Suprapubic skin (tissue), 4 donors: Measurements from ENCODE around the gene UBE2D2.

Experiments
- POLR2A ChIP-seq, 2 donors: fragments of 450-650 bp; IDR thresholded peaks; one replicate each; pipeline ENCODE4 v1.6.1; 2017; ENCODE audit warnings: antibody characterized with exemption in 2 of 2, mild to moderate bottlenecking in 2 of 2, moderate library complexity in 2 of 2
- POLR2AphosphoS5 ChIP-seq, 3 donors: sonication (generic); formaldehyde crosslinking; IDR thresholded peaks; one replicate each; pipeline ENCODE4 v1.6.1; 2017; ENCODE audit warnings: antibody characterized with exemption in 3 of 3
- TF ChIP-seq, protein P1 (sequence below), 2 donors: fragments of 200-600 bp in 1 of 2; fragments of 450-650 bp in 1 of 2; sonication (generic) in 1 of 2; IDR thresholded peaks; one replicate each; pipeline ENCODE4 v1.5.1; 2016 to 2019; ENCODE audit warnings: antibody characterized with exemption in 2 of 2, mild to moderate bottlenecking in 1 of 2, moderate library complexity in 1 of 2

DNA sequence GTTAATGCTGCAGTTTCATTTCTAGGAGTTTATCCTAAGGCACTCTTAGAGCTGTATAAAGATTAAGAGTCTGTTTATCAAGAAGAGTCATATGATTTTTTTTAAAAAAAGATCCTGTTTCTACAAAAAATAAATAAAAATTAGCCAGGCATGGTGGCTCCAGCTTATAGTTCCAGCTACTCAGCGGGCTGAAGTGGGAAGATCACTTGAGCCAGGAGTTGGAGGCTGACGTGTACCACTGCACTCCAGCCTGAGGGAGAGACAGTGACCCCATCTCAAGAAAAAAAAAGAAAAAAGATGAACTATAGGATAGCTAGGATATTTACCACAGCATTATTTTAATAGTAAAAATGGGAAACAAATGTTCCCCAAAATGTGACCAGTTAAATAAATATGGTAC lies 3.3 kb upstream of the UBE2D2 start:
- TF ChIP-seq, protein P1, sequence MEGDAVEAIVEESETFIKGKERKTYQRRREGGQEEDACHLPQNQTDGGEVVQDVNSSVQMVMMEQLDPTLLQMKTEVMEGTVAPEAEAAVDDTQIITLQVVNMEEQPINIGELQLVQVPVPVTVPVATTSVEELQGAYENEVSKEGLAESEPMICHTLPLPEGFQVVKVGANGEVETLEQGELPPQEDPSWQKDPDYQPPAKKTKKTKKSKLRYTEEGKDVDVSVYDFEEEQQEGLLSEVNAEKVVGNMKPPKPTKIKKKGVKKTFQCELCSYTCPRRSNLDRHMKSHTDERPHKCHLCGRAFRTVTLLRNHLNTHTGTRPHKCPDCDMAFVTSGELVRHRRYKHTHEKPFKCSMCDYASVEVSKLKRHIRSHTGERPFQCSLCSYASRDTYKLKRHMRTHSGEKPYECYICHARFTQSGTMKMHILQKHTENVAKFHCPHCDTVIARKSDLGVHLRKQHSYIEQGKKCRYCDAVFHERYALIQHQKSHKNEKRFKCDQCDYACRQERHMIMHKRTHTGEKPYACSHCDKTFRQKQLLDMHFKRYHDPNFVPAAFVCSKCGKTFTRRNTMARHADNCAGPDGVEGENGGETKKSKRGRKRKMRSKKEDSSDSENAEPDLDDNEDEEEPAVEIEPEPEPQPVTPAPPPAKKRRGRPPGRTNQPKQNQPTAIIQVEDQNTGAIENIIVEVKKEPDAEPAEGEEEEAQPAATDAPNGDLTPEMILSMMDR (IDR thresholded peaks at IDR 0.05): no peak
- TF ChIP-seq POLR2A (IDR thresholded peaks at IDR 0.05) (no peak), POLR2AphosphoS5 (IDR thresholded peaks at IDR 0.05) (no peak)
